NCI-H1417 treated with DMSO at 0.1 percent for 48 hours (cell line): ENCODE results near the gene TRPV6.

ENCODE experiments used
- DNase-seq: peaks from one replicate; lab custom pipeline; 2025; lab: John Stamatoyannopoulos, UW

Gene TRPV6

DNA sequence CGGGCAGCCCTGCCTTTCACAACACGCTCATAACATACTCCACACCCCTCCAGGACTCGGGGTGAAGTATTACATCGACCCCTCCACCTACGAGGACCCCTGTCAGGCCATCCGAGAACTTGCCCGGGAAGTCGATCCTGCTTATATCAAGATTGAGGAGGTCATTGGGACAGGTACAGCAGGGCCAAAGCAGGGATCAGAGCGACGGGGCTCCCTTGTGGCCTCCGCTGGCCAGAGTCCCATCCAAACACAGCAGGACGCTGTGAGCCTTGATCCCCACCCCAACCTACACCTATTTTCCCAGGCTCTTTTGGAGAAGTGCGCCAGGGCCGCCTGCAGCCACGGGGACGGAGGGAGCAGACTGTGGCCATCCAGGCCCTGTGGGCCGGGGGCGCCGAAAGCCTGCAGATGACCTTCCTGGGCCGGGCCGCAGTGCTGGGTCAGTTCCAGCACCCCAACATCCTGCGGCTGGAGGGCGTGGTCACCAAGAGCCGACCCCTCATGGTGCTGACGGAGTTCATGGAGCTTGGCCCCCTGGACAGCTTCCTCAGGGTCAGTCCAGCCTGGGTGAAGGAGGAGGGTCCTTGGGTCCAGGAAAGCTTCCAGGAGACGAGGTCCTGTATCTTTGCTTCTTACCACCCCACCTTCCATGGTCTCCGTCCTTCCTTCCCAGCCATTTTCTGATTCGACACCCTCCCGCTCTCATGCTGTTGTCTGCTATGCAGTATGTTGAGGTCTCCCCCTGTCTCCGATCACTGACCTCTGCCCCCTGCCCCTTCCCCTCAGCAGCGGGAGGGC, 17.2 kb downstream of the TRPV6 start:
- DNase-seq: no peak

- no peak for DNase-seq
Measured at GRCh38 chr7:142867398-142868187, 18.0 kb downstream of the TRPV6 start.

- no peak for DNase-seq
Measured at GRCh38 chr7:142867097-142867378, 18.5 kb downstream of the TRPV6 start.

DNA sequence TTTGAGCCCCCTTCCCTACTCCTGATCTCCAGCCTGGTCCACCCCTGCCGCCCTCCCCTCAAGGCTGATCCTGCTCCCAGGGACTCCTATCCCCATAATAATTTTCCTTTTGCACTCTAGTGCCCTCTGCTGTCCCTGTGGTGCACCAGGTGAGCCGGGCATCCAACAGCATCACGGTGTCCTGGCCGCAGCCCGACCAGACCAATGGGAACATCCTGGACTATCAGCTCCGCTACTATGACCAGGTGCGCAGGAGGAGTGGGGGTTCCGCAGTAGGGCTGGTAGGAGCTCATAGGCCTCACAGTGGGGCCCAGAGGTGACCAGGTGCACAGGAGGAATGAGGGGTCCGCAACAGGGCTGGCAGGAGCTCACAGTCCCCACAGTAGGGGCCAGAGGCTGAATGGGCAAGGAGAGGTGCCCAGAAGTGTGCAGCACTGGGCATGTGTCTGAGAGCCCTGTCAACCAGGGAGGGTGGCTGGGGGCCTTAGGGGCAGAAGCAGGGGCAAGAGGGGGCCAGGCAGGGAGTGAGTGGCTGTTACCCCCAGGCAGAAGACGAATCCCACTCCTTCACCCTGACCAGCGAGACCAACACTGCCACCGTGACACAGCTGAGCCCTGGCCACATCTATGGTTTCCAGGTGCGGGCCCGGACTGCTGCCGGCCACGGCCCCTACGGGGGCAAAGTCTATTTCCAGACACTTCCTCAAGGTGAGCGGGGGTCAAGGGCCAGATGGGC, 19.0 kb downstream of the TRPV6 start:
- DNase-seq: no peak

DNA sequence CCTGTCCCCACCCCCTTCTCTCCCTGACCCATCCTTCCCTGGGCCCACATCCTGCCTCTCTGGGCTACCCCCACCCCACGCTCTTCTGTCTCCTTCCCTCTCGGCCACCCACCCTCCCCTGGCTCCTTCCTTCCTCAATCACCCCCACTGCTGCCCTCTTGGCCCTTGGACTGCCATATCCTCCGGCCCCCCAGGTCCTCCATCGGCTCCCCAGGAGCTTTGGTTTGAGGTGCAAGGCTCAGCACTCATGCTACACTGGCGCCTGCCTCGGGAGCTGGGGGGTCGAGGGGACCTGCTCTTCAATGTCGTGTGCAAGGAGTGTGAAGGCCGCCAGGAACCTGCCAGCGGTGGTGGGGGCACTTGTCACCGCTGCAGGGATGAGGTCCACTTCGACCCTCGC, 19.8 kb downstream of the TRPV6 start:
- DNase-seq: no peak

- DNase-seq: no peak
Measured at GRCh38 chr7:142864980-142865747, 20.4 kb downstream of the TRPV6 start.

GRCh38 chr7:142863891-142864685, 21.5 kb downstream of the TRPV6 start:
- DNase-seq: no peak

- no peak for DNase-seq
Measured at GRCh38 chr7:142862786-142863400, 22.7 kb downstream of the TRPV6 start.

GRCh38 chr7:142862351-142862750, 23.2 kb downstream of the TRPV6 start:
- no peak for DNase-seq

- no peak for DNase-seq
Measured at GRCh38 chr7:142860968-142861367, 24.6 kb downstream of the TRPV6 start.

DNA sequence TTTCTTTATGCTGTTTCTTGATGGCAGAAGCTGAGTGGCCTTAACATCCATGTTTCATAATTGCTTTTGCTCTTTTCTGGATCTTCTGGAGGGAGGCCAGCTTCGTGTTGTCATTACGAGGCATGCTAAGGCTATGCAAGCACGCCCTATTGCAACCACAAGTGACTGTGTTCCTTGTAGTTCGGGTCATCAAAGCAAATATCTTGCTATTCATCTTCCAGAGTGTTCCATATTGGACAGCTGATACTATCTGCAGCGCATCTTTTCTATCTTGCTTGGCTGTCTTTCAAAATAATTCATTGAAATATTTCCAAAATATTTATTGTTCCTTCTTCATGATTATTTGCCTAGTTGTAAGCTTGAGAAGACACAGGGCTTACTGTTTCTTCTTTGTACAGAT, 25.7 kb downstream of the TRPV6 start:
- no peak for DNase-seq

DNA sequence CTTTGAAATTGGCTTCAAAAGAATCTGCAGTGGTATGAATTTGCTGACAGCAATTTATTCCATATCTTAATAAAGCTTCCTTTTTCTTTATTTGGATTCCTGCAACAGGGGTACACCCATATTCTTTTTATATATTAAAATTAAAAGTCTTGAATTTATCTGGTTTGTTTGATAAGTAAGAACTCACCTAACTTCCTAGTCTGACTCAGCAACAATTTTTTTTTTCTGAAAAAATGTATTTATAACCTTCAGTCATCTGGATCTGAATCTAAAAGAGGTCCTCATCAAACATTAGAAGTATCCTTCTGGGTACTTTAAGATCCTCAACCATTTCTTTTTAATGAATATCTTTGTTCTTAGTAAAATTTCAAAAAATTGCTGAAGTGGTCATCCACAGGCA, 26.1 kb downstream of the TRPV6 start:
- no peak for DNase-seq

DNA sequence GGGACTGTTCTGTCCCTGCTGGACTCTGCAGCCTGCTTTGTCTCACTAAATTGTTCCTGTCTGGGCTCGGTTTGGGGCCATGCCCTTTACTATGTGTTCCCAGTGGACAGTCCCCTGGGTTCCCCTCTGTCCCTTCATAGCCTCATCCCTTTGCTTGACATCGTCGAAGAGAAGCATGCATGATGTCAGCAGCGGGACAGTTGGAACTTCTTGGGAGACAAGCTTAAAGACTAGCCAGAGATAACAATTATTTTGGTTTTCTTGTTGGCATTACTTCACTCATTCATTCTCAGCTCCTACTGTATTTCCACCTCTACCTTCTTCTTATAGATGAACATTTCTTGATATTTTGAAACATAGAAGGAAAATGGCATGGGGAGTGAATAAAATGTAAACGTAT, 27.9 kb downstream of the TRPV6 start:
- no peak for DNase-seq

DNA sequence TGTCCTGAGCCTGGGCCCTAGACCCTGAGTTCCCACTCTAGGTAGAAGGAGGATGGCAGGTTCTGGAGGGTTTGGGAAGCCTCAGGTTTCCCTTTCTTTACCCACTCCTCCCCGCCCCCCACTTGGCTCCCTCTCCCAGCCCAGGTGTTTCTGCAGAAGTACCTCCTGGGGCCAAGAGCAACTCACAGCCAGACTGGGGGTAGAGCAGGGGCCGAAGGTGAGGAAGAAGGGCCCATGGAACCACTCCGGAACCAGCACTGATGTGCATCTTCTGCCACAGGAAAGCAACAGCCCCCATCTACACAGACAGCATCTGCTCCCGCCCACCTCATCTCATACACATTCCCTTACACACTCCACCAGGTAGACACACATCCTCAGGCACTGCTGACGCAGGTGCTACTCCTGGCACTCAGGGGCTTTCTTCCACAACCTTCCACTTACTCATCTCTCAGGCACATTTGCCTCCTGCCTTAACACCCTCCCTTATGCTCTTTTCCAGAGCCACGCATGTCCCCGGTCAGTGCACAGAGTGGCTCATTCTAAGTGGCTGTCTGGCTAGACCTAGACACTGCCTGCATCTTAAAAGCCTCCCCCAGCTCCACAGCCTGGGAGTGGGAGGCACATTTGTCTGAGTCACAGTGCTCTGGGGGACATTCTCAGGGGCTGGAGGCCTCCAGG, 28.8 kb downstream of the TRPV6 start:
- DNase-seq: no peak

- no peak for DNase-seq
Measured at GRCh38 chr7:142855756-142856564, 29.6 kb downstream of the TRPV6 start.

DNA sequence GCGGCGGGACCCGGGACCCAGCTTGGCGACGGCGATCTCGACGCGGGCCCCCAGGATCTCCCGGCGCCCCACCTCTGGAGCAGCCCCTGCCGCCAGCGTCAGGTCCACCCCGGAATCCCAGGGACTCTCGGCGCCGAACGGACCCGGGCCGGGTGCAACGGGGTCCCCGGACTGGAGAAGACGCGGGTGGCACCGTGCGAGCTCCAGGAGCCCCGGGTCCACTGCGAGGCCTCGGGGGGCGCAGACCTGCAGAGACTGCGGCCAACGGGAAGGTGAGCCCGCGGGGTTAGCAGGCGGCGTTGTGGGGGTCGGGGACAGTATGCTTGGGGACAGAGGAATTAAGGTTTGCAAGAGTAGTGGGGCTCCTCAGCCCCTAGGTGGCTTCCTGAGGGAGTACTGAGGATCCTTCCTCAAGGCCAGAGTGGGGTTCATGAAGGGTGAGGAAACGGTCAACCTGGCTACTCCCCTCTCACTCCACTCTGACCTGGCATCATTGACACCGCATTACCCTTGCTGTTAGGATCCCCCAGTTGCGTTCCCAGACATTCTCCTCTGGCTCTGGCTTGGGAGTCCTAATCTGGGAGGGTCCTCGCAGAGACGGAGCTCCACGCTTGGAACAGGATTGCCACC, 30.3 kb downstream of the TRPV6 start:
- DNase-seq: no peak

DNA sequence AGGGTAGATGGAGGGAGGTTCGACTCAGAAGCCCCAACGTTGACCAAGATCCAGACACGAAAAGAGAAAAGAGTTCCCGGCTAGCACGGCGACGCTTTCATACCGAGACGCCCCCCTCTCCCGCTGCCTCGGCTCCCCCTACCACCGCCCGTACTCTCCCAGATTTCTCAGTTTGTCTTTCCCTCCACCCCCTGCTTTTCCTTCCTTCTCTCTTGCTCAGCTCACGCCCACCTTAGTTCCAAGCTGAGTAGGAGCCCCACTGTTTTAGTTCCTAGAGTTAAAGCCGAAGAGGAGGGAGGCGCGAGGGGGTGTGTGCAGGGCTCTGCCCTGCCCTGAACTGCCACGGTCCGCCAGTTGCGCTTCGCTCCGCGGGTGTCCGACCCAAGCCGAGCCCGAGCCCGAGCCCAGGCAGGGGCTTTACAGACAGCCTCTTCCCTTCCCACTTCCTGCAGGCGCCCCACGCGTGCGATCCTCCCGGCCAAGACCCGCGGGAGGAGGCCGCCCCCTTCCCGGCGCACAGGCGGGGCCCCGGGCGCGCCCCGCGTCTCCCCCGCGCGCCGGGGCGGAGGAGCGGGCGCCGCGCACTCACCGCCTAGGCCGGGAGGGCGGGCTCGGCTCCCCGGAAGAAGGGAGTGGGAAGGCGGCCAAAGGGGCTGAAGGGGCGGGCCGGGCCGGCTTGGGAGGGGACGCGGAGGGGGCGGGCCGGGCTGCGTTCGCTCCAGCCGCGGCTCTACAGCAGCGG, 31.0 kb downstream of the TRPV6 start, which contains the start of gene EPHB6:
TSS of gene EPHB6 (plus strand) at position 705 of the 742 bp plus-strand sequence. CDS start 8,152 bp downstream, outside the sequence.
- DNase-seq: no peak

GRCh38 chr7:142853739-142854371, 31.7 kb downstream of the TRPV6 start:
- no peak for DNase-seq
